ENCODE data around the gene FAM184A. TPM values are rescaled to one million over a fixed set of nuclear protein-coding genes. Genes with fewer than 3 reads are reported as not detected.

FAM184A gene
- total and polyA plus RNA-seq, 2 experiments from 2014 or later: 4.8 to 13.7 TPM

DNA sequence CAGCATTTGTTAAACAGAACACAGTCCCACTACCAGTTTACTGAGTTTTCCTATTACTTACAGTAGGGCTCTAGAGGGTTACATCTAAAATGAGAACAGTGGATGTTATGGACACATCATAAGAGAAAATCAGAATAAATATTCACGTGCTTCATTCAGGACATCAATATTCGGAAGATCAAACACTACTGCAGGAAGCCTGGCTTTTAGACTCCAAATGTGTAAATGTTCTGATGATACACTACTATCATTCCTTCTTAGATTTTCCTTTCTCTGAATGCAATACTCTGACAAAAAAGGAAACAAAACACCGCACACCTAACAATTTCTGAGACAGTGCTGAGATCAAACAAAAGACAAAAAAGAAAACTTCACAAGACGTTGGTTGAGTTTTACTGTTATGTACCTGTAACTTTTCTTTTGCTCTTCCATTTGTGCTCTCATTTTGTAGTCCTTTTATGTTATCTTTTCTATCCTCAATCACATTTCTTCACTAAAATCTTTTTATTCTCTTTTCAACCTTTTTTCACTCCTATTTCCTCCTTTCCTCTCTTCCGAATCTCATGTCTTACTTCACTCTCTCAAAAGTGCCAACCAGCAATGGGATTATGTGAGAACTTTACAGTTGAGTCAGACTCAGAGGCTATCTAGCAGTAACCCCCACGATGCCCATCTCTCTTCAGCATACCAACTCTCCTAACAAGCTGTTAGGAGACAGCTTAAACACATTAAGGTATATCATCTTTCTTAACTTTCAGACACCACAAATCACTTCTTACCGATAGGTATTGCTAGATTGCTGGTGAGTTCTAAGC lies 1.7 kb downstream of the FAM184A start:
- Histone ChIP-seq H3K4me3 (no peak overlapping the region), H3K36me3 (no peaks in the 10 kb centered on the region), H3K9me3 (ENCODE audit: low read depth) (no peaks in the 10 kb centered on the region), H3K27me3 (no peaks in the 10 kb centered on the region), H3K27ac (no peak overlapping the region), H3K4me1 (ENCODE audit: low read depth) (peaks cover 7% of the 10 kb centered on the region)
- TF ChIP-seq, protein P1, sequence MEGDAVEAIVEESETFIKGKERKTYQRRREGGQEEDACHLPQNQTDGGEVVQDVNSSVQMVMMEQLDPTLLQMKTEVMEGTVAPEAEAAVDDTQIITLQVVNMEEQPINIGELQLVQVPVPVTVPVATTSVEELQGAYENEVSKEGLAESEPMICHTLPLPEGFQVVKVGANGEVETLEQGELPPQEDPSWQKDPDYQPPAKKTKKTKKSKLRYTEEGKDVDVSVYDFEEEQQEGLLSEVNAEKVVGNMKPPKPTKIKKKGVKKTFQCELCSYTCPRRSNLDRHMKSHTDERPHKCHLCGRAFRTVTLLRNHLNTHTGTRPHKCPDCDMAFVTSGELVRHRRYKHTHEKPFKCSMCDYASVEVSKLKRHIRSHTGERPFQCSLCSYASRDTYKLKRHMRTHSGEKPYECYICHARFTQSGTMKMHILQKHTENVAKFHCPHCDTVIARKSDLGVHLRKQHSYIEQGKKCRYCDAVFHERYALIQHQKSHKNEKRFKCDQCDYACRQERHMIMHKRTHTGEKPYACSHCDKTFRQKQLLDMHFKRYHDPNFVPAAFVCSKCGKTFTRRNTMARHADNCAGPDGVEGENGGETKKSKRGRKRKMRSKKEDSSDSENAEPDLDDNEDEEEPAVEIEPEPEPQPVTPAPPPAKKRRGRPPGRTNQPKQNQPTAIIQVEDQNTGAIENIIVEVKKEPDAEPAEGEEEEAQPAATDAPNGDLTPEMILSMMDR (IDR thresholded peaks at IDR 0.05; ENCODE audit: low read depth, low read length): no peak
- no peak for DNase-seq (ENCODE audit: low read depth in 1 of 2, low spot score in 1 of 2)

DNA sequence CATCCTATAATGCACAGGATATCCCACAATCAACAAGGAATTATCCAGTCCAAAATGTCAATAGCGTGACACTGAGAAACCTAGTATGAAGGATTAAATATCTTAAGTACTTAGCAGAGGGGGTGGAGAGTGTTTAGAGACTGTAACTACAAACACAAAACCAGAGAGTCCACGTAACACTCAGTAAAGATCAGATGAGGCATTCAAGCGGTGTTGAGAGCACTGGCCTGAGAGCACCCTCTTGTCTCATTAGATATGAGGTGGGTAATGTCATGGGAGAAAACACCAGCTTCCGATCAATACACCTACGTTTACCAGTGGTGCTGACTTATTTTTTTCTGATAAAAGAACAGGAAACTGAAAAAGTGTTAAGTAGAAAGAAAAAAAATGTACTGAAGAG lies 2.3 kb downstream of the FAM184A start:
- Histone ChIP-seq H3K27ac (no peak overlapping the region), H3K9me3 (ENCODE audit: low read depth) (no peaks in the 10 kb centered on the region), H3K4me1 (ENCODE audit: low read depth) (peaks cover 7% of the 10 kb centered on the region), H3K27me3 (no peaks in the 10 kb centered on the region), H3K4me3 (no peak overlapping the region), H3K36me3 (no peaks in the 10 kb centered on the region)
- TF ChIP-seq, protein P1 (IDR thresholded peaks at IDR 0.05; ENCODE audit: low read depth, low read length): no peak
- DNase-seq (ENCODE audit: low read depth in 1 of 2, low spot score in 1 of 2): no peak

DNA sequence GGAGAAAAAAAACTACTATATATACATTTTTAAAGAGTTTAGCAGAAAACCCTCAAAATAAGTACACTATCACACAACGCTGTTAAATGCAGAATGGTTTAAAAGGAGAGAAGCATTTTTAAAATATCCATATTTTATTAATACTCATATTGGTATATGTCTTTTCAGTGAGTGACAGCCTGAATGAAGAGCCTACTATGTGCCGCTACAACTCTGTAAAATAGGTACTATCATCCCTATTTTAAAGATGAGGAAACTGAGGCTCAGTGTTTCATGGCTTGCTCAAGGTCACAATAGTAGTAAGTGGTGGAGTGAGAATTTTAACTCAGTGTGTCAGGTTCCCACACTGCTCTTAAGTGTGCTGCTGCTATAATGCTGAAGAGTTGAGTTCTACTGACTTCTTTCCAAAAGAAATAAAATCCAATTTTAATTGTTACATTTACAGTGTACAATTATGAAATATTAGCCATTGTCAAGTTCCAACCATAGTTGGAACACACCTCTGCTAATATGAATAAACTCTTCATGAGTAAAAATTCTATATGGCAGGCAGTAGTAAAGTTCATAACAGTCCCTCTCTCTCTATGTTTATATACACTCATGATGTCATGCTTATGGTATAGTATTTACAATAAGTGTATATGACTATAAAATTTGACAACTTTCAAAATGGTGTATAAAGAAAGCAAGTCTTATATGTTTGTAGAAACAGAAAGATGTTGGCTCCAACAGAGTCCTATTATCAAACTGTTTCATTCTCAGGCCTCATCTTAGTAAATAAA lies 3.1 kb downstream of the FAM184A start:
- Histone ChIP-seq H3K4me1 (ENCODE audit: low read depth) (peaks cover 7% of the 10 kb centered on the region), H3K27me3 (no peaks in the 10 kb centered on the region), H3K27ac (no peak overlapping the region), H3K9me3 (ENCODE audit: low read depth) (no peaks in the 10 kb centered on the region), H3K4me3 (no peak overlapping the region), H3K36me3 (no peaks in the 10 kb centered on the region)
- DNase-seq (ENCODE audit: low read depth in 1 of 2, low spot score in 1 of 2): no peak
- TF ChIP-seq, protein P1 (IDR thresholded peaks at IDR 0.05; ENCODE audit: low read depth, low read length): no peak

DNA sequence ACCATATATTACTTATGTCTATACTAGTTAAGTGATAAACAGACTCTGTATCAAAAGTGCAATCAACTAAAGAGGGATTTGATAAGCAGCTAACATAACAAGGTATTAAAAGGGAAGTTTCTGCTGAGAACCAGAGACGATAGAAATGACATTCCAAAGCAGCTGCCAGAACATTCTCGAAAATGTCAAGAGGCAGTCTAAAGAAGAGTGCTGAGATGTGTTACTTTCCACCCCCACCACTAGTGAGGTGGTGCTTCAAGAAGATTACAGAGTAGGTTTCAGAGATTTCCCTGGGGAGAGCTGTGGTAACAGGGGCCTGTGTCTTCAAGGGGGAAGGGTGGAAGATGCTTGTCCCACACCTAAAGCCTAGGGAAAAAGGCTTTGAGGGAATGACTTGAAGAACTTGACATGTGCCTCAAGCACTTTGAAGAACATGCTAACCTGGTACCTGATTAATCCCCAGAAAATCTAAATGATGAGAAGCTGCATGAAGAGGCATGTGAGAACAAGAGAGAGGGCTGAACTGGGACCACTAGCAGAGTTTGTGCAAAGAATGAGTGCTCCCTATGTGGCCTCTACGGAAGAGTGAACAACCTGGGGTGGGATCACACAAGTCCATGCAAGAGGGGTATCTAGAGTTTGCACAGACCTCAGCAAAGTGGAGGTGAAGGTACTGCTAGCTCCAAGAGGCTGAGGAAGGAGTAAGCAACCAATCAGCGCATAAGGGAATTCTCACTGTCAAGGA lies 5.0 kb downstream of the FAM184A start:
- no peaks in the 10 kb centered on the region for H3K9me3 ChIP-seq (ENCODE audit: low read depth)
- H3K27me3 ChIP-seq: no peaks in the 10 kb centered on the region
- H3K4me1 ChIP-seq (ENCODE audit: low read depth): peaks cover 3% of the 10 kb centered on the region
- H3K4me3 ChIP-seq: no peak overlapping the region
- no peak overlapping the region for H3K27ac ChIP-seq
- H3K36me3 ChIP-seq: no peaks in the 10 kb centered on the region
- TF ChIP-seq, protein P1 (IDR thresholded peaks at IDR 0.05; ENCODE audit: low read depth, low read length): no peak
- no peak for DNase-seq (ENCODE audit: low read depth in 1 of 2, low spot score in 1 of 2)

DNA sequence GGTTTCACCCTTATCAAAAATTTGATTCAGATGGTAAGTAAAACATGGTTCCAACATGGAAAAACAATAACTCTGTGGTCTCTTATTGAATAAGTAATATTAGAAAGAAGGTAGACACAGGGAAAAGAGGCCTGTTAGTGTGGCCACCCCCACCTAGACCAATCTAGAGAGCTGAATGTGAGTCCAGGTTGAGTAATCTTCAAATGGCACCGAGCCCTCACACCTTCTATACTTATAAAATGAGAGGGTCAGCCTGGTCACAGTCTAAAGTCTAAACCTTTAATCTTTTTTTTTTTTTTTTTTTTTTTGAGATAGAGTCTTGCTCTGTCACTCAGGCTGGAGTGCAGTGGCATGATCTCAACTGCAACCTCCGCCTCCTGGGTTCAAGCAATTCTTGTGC lies 6.9 kb downstream of the FAM184A start:
- Histone ChIP-seq H3K4me3 (no peak overlapping the region), H3K27ac (no peak overlapping the region), H3K9me3 (ENCODE audit: low read depth) (no peaks in the 10 kb centered on the region), H3K36me3 (no peaks in the 10 kb centered on the region), H3K27me3 (no peaks in the 10 kb centered on the region), H3K4me1 (ENCODE audit: low read depth) (no peaks in the 10 kb centered on the region)
- DNase-seq (ENCODE audit: low read depth in 1 of 2, low spot score in 1 of 2): no peak
- TF ChIP-seq, protein P1 (IDR thresholded peaks at IDR 0.05; ENCODE audit: low read depth, low read length): no peak
